Fibroblast of lung (primary cell): ENCODE results near the gene COQ10B. TPM values are rescaled to one million over a fixed set of nuclear protein-coding genes. Genes with fewer than 3 reads are reported as not detected.

Experiments used
- DNase-seq, 2 donors: peaks; one replicate each; pipeline versions ENCODE4 v3.0.0 to v3.0.0-alpha.2; 2010; ENCODE audit warnings: low read depth in 2 of 2
- H2AFZ ChIP-seq: 2 replicates; pipeline ENCODE4 v1.5.1; 2012; ENCODE audit warnings: low read length, control low read depth, inconsistent platforms
- H3K27ac ChIP-seq: 2 replicates; pipeline ENCODE4 v1.5.1; 2011; ENCODE audit warnings: low read length, control low read depth; ENCODE audit not compliant: insufficient read depth
- H3K27me3 ChIP-seq: 2 replicates; pipeline ENCODE4 v1.5.1; 2011; ENCODE audit warnings: mild to moderate bottlenecking, low read length; ENCODE audit not compliant: control insufficient read depth, insufficient read depth
- H3K36me3 ChIP-seq: 2 replicates; pipeline ENCODE4 v1.5.1; 2011; ENCODE audit warnings: low read length; ENCODE audit not compliant: control insufficient read depth, insufficient read depth
- H3K4me1 ChIP-seq: 2 replicates; pipeline ENCODE4 v1.5.1; 2011; ENCODE audit warnings: low read length; ENCODE audit not compliant: control insufficient read depth, insufficient read depth; ENCODE audit errors: extremely low read depth
- H3K4me2 ChIP-seq: 2 replicates; pipeline ENCODE4 v1.5.1; 2011; ENCODE audit warnings: low read length, control low read depth; ENCODE audit not compliant: insufficient read depth; ENCODE audit errors: extremely low read depth
- H3K4me3 ChIP-seq, 4 experiments: fragments of 200-600 bp in 1 of 4; sonication (generic) in 1 of 4; replicated peaks in 1 of 4; 2 replicates each; pipeline ENCODE4 v1.5.1; 2011 to 2016; ENCODE audit warnings: low read length in 4 of 4, low read depth in 3 of 4, mild to moderate bottlenecking in 3 of 4, control low read depth in 2 of 4, inconsistent platforms in 1 of 4, mixed read lengths in 1 of 4; ENCODE audit not compliant: insufficient read depth in 1 of 4; ENCODE audit errors: control extremely low read depth in 1 of 4
- H3K79me2 ChIP-seq: 2 replicates; pipeline ENCODE4 v1.5.1; 2012; ENCODE audit warnings: mild to moderate bottlenecking, low read length, inconsistent platforms; ENCODE audit not compliant: control insufficient read depth, insufficient read depth
- H3K9ac ChIP-seq: 2 replicates; pipeline ENCODE4 v1.5.1; 2011; ENCODE audit warnings: mild to moderate bottlenecking, low read length, control low read depth; ENCODE audit not compliant: insufficient read depth
- H3K9me3 ChIP-seq: 2 replicates; pipeline ENCODE4 v1.5.1; 2012; ENCODE audit warnings: low read depth, low read length; ENCODE audit not compliant: control insufficient read depth, insufficient read depth
- H4K20me1 ChIP-seq: 2 replicates; pipeline ENCODE4 v1.5.1; 2011; ENCODE audit warnings: low read length; ENCODE audit not compliant: control insufficient read depth, insufficient read depth; ENCODE audit errors: extremely low read depth
- EZH2 ChIP-seq: IDR thresholded peaks from 2 replicates; pipeline ENCODE4 v1.5.1; 2012; ENCODE audit warnings: low read length, control low read depth, mild to moderate bottlenecking; ENCODE audit errors: missing control alignments
- polyA plus RNA-seq, 2 donors: library from polyadenylated mRNA; depleted of rRNA in 1 of 2; stranded (reverse) in 1 of 2; unstranded in 1 of 2; fragments of >200 nt; gene quantifications; 2 replicates each; pipeline ENCODE4 v1.2.1, GENCODE V29; 2011 to 2012; ENCODE audit warnings: missing spikeins in 1 of 2
- total RNA-seq: library from RNA; depleted of rRNA; stranded (reverse); fragments of >200 nt; gene quantifications from 2 replicates; pipeline ENCODE4 v1.2.1, GENCODE V29; 2014
- TF ChIP-seq, protein P1 (sequence below), 2 donors: IDR thresholded peaks in 1 of 2; conservative IDR thresholded peaks in 1 of 2; 1 replicate in 1 of 2; 2 replicates in 1 of 2; pipeline ENCODE4 v1.5.1; 2011 to 2012; ENCODE audit warnings: low read length in 2 of 2, control low read depth in 1 of 2, inconsistent platforms in 1 of 2, low read depth in 1 of 2, mild to moderate bottlenecking in 1 of 2

COQ10B gene
- total and polyA plus RNA-seq, 2 donors (not counting 1 experiment from before 2014, with no cell fraction given): 11.6 to 41.9 TPM

- H3K9ac ChIP-seq: peak overlapping the region; percentile 97
- H4K20me1 ChIP-seq: peaks cover 4% of the 10 kb centered on the region
- DNase-seq: peak in 1 of 2 donors; percentile 53
- peak overlapping the region; percentile 95 for H3K4me2 ChIP-seq
- peak overlapping the region; percentile 83 to 97 (median 88) for H3K4me3 ChIP-seq
- H3K27me3 ChIP-seq: no peaks in the 10 kb centered on the region
- H3K36me3 ChIP-seq: no peaks in the 10 kb centered on the region
- H3K4me1 ChIP-seq: peaks cover 4% of the 10 kb centered on the region
- peak overlapping the region; percentile 84 for H3K27ac ChIP-seq
- H3K79me2 ChIP-seq: peaks cover 45% of the 10 kb centered on the region
- H2AFZ ChIP-seq: peak overlapping the region; percentile 81
- TF ChIP-seq, protein P1, sequence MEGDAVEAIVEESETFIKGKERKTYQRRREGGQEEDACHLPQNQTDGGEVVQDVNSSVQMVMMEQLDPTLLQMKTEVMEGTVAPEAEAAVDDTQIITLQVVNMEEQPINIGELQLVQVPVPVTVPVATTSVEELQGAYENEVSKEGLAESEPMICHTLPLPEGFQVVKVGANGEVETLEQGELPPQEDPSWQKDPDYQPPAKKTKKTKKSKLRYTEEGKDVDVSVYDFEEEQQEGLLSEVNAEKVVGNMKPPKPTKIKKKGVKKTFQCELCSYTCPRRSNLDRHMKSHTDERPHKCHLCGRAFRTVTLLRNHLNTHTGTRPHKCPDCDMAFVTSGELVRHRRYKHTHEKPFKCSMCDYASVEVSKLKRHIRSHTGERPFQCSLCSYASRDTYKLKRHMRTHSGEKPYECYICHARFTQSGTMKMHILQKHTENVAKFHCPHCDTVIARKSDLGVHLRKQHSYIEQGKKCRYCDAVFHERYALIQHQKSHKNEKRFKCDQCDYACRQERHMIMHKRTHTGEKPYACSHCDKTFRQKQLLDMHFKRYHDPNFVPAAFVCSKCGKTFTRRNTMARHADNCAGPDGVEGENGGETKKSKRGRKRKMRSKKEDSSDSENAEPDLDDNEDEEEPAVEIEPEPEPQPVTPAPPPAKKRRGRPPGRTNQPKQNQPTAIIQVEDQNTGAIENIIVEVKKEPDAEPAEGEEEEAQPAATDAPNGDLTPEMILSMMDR (conservative IDR thresholded peaks at IDR 0.05 in 1 of 2, IDR thresholded peaks at IDR 0.05 in 1 of 2; ENCODE audit: low read depth in 1 of 2, low read length in 2 of 2): no peak
- no peak for TF ChIP-seq EZH2
- H3K9me3 ChIP-seq: no peaks in the 10 kb centered on the region
Measured at GRCh38 chr2:197515315-197515738, 62.0 kb downstream of the COQ10B start.

DNA sequence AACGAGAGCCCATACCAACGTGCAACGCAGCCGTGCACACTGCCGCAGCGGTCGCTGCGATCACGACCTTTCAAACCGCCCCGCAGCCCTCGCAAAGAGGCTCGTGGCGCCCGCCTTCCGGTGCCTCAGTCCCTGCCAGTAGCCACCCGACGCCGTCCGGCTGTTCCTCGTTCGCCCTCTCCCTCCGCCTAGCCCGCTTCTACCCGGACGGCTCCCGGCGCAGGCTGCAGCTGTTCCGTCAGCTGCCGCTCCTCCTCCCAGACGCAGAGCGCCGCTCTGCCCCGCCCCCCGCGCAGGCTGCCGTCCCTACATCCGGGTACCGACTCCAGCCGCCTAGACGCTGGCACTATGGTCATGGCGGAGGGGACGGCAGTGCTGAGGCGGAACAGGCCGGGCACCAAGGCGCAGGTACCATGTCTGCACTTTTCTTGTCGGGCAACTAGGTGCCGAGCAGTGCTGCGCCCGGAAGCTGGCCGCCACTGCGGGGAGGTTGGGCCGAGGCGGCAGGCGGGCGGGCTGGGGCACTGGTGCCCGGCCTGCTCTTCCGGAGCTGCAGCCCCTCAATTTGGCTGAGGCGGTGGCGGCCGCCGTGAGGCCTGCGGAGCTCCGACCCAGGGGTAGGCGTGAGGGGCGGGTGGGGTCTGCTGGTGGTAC, 62.5 kb downstream of the COQ10B start, which contains the start of gene MOB4:
MOB4 (plus strand) TSS at position 328 of the 654 bp plus-strand sequence; CDS start at position 349, 21 bp downstream.
- TF ChIP-seq, protein P1 (conservative IDR thresholded peaks at IDR 0.05 in 1 of 2, IDR thresholded peaks at IDR 0.05 in 1 of 2; ENCODE audit: low read depth in 1 of 2, low read length in 2 of 2): no peak
- no peak for TF ChIP-seq EZH2
- H3K36me3 ChIP-seq: no peaks in the 10 kb centered on the region
- H3K27me3 ChIP-seq: no peaks in the 10 kb centered on the region
- peak; percentile 91 to 95 for DNase-seq
- H3K79me2 ChIP-seq: peaks cover 50% of the 10 kb centered on the region
- H3K9me3 ChIP-seq: no peaks in the 10 kb centered on the region
- H3K27ac ChIP-seq: peak within 1 kb of the TSS; percentile 84
- H3K4me3 ChIP-seq: peak within 1 kb of the TSS; percentile 83 to 97 (median 94)
- peak within 1 kb of the TSS; percentile 90 for H2AFZ ChIP-seq
- H3K9ac ChIP-seq: peak within 1 kb of the TSS; percentile 97
- H3K4me1 ChIP-seq: peaks cover 4% of the 10 kb centered on the region
- H3K4me2 ChIP-seq: peak within 1 kb of the TSS; percentile 95
- peaks cover 4% of the 10 kb centered on the region for H4K20me1 ChIP-seq

DNA sequence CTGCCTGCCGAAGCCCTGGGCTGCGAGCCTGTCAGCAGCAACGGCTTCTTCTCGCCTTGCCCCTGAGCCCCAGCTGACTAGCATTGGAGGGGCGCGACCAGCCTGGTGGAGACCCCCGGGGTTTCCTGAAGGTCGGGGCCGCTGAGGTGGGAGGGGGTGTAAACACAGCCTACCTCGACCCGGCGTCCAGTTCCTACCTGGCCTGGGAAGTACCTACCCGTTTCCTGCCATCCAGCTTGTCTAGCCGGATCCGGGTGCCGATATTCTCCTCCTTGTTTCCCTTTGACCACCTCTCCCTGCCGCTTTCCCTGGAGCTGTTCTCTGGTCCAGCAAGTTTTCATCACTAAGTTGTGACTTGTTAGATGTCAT, 63.0 kb downstream of the COQ10B start:
- no peaks in the 10 kb centered on the region for H3K9me3 ChIP-seq
- H3K27ac ChIP-seq: peak overlapping the region; percentile 84
- H3K9ac ChIP-seq: peak overlapping the region; percentile 97
- H3K27me3 ChIP-seq: no peaks in the 10 kb centered on the region
- DNase-seq: peak; percentile 27 to 41
- peaks cover 4% of the 10 kb centered on the region for H3K4me1 ChIP-seq
- TF ChIP-seq, protein P1 (conservative IDR thresholded peaks at IDR 0.05 in 1 of 2, IDR thresholded peaks at IDR 0.05 in 1 of 2; ENCODE audit: low read depth in 1 of 2, low read length in 2 of 2): no peak
- no peak for TF ChIP-seq EZH2
- peaks cover 54% of the 10 kb centered on the region for H3K79me2 ChIP-seq
- peak overlapping the region; percentile 83 for H3K4me2 ChIP-seq
- no peaks in the 10 kb centered on the region for H3K36me3 ChIP-seq
- H2AFZ ChIP-seq: peak overlapping the region; percentile 90
- H4K20me1 ChIP-seq: peaks cover 4% of the 10 kb centered on the region
- H3K4me3 ChIP-seq: peak overlapping the region; percentile 83 to 97 (median 94)
